ENCODE measurements around the gene ETS2.

GRCh38 chr21:38761531-38761930, 44.2 kb upstream of the ETS2 start:
- TF ChIP-seq ARNT (IDR thresholded peaks at IDR 0.05) (no peak), NFRKB (IDR thresholded peaks at IDR 0.05) (no peak), LEF1 (IDR thresholded peaks at IDR 0.05; ENCODE audit: borderline replicate concordance) (no peak), ELF4 (IDR thresholded peaks at IDR 0.05) (no peak), FOXM1 (IDR thresholded peaks at IDR 0.05; ENCODE audit: borderline replicate concordance) (no peak), SP1 (IDR thresholded peaks at IDR 0.05) (no peak), BHLHE40 (IDR thresholded peaks at IDR 0.05; ENCODE audit: borderline replicate concordance) (no peak), FOXK2 (IDR thresholded peaks at IDR 0.05) (no peak)

All from HEK293T (cell line).